GM19043 (cell line): ENCODE data around the gene NNAT.

Experiments
- ATAC-seq: cut with Tn5 transposase; IDR thresholded peaks from one replicate; pipeline ENCODE4 v1.9.1; 2021; ENCODE audit warnings: low read depth; ENCODE audit not compliant: unreplicated experiment

NNAT gene

DNA sequence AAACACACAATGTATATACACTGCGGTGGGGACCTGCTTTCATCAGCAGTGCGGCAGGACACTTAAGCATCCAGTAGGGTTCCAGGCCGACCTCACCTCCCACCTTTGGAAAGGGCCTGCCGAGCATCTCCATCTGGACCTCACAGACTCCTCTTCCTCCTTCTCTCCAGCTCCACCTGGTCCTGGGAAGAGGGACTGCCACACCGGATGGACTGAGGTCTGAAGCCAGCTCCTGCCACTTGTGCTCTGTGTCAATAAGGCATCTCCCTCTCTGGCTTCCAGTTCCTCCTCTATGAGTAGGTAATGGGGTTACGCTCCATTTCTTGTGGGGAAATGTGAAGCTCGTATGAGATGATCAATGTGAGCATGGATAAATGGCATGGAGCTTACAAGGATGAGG lies 19.1 kb upstream of the NNAT start:
- ATAC-seq: no peak

DNA sequence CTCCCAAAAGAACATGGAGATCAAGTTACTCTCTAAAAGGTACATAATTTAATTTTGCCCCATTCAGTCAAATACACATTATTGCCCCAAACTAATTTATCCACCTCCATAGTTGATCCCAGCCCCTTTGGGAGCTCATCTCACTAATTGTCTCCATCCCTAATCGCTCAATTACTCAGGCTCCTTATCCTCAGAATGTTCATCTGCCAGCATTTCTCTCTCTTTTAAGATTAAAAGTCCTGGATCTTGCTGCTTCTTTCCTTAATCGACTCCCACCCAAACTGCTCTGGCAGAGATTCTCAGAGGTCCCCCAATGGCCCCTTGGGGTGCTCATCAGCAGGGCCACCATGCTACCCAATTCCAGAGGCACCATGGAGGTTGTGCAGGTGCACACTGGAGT lies 18.4 kb upstream of the NNAT start:
- no peak for ATAC-seq

DNA sequence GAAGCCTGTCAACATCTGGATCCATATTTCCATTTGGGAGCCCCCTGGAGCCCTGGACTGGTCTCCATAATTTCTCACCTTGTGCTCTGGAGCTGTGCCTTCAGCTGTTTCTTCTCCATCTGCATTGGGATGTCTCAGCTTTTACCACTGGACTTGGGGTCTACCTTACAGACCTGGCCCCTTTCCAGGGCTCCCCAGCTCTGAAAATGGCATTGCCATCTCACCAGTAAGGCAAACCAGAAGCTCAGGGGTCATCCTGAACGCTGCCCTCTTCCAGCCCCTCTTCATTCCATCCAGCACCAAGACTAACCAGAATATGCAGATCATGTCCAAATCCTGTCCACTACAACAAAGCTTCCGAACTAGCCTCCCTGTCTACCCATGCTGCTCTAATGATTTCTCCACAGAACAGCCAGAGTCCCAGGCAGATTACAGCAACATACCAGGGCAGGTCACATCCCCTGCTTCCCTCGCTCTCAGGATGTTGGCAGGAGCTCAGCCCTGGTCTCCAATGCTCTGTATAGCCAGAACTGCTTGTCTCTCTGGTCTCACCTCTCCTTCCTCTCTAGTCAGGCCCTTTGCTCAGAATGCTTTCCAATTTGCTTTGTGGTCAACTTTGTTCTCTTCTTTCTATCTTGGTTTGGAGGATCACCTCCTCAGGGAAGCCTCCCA lies 17.7 kb upstream of the NNAT start:
- ATAC-seq: no peak

DNA sequence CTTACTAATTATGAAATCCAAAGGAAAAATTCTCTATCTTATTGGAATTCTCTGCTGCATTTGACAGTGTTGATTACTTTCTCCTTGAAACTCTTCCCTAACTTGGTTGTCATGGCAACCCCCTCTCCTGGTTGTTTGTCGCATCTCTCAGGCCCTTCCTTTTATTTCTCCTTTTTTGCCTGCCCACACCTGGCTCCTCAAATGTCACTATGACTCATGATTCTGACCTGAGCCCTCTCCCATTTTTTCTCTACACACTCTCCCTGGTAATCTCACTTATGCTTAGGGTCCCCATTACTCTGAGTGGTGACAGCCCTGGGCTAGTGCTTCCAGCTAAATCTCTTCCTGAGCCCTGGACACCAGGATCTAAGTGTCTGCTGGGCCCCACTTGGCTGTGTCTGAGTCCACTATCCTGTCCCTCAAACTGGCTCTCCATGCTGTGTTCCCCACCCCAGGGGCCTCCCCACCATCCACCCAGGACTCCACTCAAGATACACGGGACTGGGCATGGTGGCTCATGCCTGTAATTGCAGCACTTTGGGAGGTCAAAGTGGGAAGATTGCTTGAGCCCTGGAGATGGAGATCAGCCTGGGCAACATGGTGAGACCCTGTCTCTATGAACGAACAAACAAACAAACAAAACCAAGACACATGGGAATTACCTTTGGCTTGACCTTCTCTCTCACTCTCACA lies 16.5 kb upstream of the NNAT start:
- ATAC-seq: no peak

DNA sequence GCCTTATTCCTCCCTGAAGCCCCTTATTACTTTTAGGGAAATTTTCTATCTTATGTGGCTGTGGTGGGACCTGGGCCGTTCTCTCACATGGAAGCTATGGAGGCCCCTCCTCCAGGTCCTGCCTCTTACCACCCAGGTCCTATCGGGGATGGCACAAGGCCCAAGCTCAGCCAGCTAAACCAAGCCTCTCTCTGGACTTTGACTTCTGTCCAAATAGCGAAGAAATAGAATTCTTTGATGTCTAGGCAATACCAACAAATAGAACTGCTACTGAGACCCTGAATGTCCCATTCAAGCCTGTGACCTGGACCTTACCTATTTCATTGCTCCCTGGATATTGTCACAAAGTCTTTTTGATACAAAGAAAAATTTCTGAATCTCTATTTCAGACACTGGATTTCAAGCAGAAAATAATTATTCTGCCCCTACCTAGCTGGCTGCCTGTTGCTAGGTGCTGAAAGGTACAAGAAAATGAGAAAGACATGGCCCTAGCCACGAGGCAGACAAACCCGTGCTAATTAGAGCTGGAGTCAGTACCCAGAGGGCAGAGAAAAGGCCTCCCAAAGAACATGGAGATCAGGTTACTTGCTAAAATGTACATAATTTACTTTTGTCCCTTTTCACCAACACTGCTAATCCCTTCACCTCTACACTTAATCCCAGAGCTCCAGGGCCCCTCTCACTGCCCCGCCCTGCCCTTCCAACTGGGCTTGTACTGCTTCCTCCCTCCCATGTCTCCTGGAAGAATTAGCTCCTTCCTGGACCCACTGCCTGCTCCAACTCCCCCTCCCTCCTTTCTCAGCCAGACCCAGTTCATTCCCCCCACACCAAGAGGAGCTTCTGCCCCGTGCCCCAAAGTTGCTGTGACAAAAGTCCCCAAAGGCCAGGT lies 15.5 kb upstream of the NNAT start:
- no peak for ATAC-seq

DNA sequence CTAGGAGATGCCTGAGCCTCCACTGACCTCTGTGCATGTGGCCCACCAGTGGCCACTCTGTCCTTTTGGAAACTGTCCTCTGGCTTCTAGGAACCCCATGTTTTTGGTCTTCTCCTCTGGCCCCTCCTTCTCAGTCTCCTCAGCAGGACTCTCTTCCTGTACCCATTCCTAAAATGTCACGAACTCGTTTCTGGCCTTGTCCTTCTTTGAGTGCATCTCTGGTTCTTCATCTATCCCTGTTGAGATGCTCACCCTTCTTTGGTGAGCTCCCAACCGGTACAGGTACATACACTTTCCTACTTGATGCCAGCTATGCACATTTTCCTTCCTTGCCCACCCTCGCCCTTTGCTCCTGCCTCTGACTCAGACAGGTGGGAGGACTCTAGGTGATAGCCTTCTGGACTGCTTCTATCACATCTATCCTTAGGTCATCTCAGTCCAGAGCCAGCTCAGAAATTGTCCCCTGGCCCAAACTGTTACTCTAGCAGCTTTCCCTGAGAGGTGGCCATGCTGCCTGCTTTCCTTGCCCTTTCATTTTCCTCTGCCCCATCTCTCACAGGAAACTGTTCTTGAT lies 14.8 kb upstream of the NNAT start:
- no peak for ATAC-seq

DNA sequence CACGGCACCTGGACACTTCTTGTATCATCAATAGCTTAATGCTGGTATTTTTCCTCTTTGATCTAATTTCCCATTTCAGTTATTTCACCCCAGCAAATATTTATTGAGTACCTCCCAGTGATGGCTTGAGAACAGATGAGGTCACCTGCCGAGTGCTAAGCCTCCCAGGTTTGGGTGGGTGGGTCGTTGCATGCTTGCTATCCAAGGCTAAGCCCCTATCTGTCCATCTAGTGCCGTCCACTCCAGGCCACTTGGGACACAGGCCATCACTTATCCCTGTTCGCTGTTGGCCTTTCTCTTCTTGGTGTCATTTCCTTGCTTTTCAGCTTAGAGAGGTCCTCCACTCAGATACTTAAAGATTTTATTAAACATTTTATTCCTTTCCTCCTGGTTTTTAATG lies 10.8 kb upstream of the NNAT start:
- ATAC-seq: no peak

DNA sequence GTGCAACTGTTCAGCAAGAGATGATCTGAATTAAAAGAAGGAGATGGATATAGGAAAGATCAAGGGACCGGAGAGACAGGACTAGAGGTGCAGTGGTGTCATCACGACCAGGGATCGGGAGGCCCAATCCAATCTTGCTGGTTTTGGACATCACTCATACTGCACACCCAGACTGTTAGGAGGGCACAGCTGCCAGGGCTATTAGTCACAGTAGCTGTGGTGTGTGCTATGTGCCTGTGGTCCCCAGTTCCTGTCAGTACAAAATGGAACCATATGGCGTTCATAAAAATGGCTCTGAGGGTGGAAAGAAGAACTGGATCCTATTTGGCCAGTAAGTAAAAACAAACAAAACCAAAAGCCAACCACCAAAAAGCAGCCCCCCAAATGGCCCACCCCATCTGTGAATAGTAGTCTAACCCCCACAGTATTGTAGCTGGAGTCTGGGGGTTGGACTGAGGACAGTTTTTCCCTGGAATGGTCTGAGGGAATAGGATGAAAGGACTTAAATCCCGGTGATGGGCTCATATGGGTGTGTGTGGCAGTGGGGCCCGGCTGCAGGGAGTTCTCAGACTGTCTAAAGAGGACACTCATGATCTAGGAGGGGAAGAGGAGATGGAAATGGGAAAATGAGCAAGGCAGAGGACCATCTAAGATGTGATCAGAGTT lies 9.3 kb upstream of the NNAT start:
- ATAC-seq: no peak

DNA sequence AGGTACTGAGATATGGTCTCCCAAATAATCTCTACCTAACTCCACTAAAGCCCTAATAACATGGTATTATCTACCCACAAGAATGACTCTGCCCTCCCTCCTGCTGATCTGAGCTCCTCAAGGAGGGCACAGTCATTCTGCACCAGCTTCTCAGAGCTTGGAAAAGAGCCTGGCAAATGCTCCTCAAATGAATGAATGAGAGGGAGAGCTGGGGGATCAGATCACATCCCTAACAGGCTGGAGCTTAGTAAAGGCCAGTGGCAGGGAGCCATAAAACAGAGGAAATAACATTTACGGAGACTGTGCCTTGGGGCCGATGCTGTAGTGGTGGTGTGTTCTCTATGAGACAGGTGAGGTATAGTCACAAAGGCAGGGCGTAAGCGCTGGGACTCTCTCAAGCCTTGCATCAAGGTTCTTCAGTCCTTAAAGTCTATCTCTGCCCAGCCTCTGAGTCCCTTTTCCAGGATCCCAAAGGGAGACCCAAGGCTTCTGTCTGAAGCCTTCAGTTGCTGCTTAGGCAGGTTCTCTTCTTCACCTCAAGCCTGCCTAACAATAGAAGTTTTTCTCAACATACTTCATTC lies 7.2 kb upstream of the NNAT start:
- no peak for ATAC-seq

DNA sequence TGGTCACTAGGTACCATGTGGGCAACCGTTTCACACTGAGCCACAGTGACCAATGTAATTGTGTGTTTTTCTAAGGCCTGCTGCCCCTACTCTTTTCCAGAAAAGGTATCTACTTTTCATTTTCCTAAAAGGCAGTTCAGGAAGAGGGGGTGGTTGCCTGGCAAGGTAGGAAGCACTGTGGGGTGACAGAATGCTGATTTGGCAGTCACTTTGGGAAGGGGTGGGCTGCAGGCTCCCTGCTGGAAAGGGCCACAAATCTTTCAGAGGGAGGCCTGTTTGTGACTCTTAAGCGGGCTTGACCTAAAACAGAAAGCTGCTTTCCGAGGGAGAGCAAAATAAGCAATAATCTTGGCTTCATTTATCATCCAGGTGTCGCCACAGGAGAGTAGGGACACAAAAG lies 5.2 kb upstream of the NNAT start:
- no peak for ATAC-seq

DNA sequence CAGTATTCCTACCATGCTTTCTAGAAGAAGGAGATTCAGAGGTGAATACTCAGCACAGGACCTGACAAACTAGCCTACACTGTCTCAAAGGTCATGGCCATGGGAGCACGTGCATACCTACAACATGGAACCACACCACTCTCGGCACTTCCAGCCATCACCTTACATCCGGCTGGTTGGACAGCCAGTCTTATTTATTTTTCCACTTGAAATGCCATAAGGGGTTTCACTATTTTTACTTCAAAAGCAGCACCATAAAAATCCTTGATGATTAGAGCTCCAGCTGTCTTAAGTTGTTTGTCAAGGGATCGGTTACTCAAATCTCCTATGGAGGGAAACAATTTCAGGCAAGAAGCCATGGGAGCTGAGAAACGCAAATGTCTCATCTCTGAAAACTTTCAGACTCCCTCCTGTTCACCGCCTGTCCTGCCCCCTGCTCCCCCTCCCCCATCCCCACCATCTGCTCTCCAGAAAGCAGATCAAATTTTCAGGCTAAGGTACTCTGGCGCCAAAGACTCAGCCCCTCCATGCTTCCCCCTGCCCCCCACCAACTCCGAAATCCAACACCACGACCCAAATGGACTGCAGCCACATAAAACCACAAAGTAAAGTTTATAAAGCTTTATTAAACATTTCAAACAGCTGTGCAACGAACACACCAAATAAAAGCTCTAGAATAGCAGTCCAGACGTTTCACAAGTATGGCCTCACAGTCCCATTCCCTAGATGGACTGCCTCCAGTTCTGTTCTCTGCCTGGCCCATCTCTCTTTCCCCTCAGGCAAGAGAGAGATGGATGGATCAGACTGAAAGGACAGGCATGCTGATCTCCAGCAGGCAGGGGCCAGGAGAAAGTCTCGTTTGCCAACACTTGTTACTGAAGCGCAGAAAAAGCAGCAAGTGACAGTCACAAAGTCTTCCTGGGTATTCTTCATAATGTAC lies 4.0 kb upstream of the NNAT start:
- no peak for ATAC-seq

DNA sequence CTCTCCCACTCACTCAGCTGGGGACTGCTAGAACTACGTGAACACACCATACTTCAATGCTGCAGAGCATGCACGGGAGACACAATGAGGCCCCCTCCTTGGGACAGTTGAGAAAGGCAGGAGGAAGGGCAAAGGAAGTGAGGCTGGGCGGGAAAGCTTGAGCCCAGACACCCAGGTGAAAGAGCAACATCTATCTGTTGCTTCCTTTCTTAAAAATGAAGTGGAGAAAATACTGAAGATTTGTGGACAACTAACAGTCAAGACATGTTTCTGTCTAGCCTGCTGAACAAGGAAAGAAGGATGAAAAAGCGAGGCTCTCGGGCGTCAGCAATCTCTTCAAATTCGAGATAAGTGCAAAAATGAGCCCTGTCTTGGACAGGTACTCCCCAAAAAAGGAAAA lies 3.0 kb upstream of the NNAT start:
- no peak for ATAC-seq

DNA sequence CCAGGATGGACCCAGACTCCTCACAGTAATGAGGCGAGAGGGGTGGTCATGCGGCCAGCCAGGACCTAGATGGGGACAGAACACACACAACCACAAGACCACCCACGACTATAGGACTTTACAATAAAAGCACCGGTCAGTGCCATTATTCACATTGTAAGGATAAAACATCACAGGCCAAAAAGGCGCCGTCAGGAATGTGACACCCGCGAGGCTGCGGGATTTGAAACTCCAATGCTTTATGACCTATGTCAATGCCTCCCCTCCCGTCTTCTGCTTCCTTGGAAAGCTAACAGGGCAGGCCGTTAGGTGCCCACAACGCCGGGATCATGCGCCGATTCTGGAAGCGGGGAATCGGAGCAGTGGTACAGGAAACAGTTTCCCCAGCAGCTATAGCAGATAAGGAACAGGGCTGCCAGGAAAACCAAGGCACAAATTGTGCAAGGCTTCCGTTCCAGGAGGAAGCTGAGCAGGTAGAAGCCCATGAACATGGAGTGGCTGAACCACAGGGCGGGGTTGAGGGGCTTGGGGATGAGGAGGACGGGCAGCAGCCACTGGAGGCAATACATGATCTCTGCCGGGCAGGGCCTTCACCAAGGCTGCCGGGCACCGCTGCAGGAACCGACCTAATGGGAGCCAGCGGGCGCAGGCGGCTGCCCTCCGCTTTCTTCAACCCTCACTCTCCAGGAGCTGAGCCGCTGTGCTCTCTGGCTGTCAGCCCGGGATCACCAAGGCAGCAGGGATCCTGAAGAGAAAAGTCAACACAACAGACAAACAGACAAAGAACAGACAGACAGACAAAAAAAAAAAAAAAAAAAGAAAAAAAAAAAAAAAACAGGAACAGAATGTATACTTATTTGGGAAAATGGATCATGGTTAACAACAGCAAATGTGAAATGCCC lies 2.2 kb upstream of the NNAT start:
- ATAC-seq: no peak

DNA sequence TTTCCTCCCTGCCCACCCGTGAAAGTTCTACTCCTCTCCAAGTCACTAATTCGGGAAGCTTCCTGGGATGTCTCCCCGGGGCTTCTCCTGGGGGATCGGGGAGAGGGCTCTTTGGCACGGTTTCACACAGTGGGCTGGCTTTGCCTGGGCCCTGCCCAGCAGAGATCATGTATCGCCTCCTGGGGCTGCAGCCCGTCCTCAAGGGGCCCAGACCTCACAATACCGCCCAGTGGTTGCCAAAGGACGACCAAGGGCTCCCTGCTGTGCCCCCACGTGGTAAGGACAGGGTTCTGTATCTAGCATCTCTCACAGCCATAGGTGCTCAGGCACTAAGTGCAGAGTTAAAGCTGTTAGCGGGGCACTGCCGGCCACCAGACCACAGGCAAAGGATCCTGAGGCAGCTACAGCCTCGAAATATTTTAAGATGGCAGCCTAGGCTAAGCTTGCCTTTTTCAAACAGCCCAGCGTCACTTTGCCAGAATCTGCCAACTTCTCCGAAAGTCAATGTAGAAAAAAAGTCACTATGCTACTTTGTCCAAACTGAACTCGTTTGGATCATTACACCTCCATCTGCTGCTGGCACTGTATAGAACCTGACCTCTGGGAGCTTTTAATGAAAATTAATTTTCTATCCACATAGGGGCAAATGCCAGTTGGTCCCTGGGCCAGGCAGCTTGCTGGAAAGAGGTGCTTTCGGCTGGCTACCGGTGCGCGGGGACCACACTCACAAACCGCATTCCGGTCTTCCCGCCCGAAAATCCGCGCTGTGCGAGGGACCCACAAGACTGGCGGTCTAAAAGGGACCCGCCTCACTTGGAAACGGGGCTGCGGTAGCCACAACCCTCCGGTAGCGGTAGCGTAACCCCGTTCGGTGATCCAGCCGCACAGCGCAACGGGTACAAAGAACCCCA lies 1.3 kb upstream of the NNAT start:
- no peak for ATAC-seq

DNA sequence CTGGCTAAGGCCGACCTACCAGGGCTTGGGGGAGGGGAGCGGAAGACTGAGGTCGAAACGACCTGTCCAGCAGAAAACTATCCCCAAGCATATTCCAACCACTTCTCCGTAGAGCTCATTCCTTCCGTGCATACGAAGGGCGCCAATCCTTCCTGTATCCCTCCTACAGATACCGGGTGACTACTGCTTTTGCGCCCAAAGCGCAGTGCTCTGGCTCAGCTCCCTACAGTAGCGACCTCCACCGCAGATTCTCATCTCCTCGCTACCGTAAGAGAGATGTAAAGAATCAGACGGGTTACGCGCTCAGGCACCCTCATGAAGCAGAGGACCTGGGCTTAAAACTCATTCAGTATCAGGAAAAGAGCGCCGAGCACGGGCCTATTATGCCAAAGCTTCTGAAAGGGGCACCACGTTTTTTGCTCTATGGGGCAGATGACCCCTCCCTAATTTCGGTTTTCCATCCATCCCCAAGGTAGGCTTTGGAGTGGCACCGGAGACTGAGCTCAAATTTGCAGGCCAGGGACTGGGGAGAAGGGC lies 563 bp upstream of the NNAT start:
- ATAC-seq: no peak

DNA sequence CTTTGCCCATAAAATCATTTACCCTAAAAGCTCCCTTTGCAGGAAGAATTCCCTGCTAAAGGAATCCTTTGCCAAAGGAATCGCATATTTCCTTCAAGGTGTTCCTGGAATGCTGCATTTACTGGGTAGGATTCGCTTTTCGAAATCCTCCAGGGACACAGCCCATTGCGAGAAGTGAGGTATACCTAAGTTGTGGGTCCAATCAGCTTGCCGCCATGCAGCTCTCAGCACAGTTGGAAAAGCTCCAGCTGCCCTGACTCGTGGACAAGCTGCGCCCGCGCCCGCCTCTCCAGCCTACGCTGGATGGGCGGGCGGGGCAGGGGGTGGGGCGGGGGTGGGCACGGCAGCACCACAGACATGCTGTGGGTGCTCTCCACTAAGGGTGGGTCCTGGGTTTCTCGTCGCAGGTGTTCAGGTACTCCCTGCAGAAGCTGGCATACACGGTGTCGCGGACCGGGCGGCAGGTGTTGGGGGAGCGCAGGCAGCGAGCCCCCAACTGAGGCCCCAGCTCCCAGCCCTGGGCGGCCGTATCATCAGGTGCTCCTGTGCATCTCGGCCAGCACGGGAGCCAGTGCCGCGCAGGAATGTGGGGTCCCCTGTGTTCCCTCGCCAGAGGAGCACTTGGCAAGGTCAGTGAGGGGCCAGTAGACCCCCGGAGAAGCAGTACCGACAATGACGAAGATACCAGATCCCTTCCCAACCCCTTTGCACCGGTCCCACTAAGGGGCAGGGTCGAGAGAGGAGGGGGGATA lies 1.4 kb downstream of the NNAT start:
- ATAC-seq: no peak
